HG02840 (cell line): ENCODE measurements around the gene PGGHG.
"Not testable (repeated sequence)": the region's sequence is repeated elsewhere in the genome, so short reads cannot be mapped to it uniquely, and the experiment has no call there.

Experiments used
- ATAC-seq: cut with Tn5 transposase; IDR thresholded peaks from one replicate; pipeline ENCODE4 v1.9.1; 2021; ENCODE audit warnings: mild to moderate bottlenecking, moderate library complexity, moderate number of reproducible peaks; ENCODE audit not compliant: unreplicated experiment, low FRiP score

PGGHG gene

DNA sequence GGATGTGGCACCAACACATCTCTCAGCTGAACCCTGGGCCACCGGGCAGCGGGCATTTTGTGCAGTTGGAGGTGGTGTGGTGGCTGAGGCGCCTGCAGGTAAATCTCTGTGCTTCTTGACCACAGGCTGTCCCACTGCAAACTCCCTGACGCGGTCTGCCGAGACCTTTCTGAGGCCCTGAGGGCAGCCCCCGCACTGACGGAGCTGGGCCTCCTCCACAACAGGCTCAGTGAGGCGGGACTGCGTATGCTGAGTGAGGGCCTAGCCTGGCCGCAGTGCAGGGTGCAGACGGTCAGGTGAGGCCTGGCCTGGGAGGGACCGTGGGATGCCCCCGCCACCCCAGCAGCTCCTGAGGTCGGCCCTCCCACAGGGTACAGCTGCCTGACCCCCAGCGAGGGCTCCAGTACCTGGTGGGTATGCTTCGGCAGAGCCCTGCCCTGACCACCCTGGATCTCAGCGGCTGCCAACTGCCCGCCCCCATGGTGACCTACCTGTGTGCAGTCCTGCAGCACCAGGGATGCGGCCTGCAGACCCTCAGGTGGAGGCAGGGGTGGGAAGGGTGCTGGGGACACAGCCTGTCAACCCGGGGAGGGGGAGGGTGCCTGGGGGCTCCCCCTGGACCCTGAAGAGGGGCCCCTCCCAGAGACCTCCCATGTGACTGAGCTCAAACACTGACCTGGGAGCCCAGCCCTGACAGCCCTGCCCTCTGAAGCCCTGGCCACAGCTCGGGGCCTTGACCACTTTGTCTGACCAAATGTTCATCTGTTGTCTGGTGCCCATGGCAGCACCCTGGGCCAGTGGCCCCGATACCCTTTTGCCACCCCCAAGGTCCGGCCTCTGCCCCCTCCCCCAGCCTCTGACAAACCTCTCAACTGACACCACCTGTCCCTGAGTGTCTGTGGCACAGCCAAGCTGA, 4.6 kb upstream of the PGGHG start:
- ATAC-seq = no peak

DNA sequence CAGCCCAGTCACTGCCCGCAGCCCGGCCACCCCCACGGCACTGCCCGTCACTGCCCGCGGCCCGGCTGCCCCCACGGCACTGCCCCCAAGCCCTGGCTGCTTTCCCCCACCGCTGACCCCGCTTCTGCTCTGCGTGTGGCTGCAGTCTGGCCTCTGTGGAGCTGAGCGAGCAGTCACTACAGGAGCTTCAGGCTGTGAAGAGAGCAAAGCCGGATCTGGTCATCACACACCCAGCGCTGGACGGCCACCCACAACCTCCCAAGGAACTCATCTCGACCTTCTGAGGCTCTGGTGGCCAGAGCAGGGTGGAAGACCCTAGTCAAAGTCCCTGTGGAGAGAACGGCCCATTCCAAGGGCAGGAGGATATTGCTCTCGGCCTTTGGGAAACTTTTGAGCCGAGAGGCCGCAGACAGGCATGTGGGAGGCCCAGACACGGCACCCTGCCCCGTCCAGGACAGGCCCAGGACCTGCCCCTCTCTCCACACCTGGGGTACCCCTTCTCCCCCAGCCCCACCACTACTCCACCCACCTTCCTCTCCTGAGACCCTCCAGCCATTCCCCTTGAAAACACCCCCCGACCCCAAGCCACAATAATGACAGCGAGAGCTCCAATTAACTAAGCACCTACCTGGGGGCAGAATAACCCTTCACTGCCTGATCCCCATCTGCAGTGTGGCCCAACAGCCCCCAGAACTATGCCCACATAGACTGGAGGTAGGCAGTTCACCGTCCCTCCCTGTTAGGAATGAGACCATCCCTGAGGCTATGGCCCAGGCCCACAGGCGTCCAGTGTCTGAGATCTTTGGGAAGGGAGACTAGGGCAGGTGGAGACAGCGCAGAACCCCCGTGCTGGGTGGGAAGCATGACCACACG, 3.7 kb upstream of the PGGHG start:
- ATAC-seq = no peak

DNA sequence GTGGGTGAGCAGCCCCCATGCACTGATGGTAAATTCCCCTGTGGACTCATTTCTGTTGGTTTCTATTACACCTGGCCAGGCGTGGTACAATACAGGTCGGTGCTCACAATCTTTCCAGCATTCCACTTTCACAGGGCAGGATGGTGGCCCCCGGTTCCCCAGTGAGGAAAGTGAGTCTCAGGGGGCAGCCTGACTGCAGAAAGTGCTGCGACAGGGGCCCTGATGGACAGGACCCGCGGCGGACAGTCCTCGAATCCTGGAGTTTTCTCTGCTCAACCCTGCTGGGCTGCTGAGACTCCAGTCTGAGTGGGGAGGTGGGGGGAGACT, 3.1 kb upstream of the PGGHG start:
- no peak for ATAC-seq

DNA sequence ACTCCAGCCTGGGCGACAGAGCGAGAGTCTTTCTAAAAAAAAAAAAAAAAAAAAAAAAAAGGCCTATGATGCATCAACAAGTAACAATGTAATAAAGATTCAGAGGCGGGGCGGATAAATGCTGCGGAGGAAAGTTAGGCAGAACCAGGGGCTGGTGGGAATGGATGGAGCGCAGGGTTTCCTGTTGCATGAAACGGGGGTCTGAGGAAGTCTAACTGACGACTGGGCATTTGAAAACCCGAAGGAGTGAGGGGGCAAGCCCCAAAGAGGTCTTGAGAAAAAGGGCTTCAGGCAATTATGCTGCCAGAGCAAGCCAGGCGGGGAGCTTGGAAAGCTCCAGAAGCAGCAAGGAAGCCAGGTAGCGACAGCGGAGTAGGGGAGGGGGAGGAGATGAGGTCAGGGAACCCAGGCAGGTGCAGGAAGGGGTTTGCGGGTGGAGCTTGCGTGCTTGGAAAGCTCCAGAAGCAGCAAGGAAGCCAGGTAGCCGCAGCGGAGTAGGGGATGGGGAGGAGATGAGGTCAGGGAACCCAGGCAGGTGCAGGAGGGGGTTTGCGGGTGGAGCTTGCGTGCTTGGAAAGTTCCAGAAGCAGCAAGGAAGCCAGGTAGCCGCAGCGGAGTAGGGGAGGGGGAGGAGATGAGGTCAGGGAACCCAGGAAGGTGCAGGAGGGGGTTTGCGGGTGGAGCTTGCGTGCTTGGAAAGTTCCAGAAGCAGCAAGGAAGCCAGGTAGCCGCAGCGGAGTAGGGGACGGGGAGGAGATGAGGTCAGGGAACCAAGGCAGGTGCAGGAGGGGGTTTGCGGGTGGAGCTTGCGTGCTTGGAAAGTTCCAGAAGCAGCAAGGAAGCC, 1.7 kb upstream of the PGGHG start:
- ATAC-seq = not testable (repeated sequence)

DNA sequence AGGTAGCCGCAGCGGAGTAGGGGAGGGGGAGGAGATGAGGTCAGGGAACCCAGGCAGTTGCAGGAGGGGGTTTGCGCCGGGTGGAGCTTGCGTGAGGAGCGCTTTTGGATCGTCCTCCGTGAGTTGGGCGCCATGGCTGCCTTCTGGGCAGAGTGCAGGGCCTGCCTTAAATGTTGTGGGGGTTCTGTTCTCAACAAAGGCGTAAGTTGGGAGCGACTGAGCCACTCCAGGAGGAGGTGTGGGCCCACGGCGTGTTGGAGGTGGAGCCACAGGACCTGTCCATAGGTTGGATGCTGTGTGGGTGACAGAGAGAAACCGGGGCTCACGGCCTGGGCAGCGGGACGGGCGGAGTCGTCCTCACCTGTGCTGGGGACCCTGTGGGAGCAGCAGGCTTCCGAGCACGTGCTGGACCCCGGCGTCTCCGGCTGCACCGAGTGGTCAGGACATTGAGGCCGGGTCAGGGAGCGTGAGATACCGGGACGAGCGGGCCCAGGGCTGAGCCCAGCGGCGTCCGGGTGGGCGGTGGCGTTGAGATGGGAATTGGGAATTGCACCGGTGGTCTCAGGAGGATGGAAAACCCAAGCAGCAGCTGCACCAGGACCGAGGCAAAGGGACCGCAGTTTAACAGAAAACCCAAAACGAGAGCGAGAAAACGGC, 977 bp upstream of the PGGHG start:
- no peak for ATAC-seq

DNA sequence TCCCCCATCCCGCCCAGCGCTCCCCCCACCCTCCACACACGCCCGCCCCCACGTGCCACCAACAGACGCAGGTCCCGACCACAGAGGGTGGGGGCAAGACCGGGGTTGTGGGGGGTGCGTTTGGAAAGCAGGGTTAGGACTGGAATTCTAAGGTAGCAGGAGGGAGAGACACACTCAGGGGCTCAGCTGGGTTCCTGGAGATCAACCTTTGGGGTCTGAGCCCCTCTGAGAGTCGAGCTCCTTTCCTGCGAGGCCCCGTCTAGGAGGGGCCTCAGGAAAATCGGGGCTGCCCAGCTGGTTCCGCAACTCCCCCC, 429 bp downstream of the PGGHG start:
- ATAC-seq = no peak

DNA sequence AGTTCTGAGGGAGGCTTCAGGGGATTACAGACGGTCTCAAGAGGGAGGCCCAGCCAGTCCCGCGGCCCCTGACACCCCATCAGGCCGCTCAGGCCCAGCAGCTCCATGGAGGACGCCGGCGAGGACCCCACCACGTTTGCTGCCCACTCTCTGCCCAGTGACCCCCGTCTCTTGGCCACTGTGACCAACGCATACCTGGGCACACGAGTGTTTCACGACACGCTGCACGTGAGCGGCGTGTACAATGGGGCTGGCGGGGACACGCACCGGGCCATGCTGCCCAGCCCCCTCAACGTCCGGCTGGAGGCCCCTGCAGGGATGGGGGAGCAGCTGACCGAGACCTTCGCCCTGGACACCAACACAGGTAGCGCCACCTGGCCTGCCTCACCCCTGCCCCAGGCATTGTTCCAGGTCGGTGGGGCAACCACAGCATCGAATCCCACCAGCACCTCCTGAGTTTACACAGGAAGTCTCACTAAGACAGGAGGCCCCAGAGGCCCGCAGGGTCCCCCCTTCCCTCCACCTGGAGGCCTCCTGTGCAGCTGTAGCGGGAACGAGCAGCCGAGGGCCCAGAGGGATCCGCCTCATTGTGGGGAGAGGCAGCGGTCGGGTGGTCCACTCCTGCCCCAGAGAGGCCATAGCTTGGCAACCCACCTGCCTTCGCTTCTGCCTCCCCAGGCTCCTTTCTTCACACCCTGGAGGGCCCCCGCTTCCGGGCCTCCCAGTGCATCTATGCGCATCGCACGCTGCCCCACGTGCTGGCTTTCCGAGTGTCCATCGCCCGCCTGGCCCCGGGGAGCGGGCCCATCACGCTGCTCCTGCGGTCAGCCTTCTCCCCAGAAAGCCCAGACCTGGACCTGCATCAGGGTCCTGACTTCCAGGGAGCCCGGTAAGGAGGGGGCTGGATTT, 1.0 kb downstream of the PGGHG start:
- no peak for ATAC-seq

DNA sequence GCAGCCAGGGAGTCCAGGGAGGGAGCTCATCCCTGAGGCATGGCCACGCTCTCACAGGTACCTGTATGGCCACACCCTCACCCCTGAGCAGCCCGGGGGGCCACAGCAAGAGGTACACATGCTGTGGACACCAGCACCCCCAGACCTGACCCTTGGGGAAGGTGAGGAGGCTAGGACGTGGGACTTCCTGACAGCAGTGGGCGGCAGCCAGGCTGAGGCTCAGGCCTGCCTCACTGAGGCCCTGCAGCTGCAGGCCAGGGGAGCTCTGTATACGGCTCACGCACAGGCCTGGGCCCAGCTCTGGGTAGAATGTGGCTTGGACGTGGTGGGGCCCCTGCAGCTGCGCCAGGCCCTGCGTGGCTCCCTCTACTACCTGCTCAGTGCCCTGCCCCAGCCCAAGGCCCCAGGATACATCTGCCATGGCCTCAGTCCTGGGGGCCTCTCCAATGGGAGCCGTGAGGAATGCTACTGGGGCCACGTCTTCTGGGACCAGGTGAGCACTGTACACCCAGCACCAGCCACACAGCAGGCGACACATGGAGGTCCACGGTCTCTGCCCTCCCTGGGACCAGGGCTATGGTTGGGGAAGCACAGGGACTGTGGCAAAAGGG, 1.8 kb downstream of the PGGHG start:
- no peak for ATAC-seq

DNA sequence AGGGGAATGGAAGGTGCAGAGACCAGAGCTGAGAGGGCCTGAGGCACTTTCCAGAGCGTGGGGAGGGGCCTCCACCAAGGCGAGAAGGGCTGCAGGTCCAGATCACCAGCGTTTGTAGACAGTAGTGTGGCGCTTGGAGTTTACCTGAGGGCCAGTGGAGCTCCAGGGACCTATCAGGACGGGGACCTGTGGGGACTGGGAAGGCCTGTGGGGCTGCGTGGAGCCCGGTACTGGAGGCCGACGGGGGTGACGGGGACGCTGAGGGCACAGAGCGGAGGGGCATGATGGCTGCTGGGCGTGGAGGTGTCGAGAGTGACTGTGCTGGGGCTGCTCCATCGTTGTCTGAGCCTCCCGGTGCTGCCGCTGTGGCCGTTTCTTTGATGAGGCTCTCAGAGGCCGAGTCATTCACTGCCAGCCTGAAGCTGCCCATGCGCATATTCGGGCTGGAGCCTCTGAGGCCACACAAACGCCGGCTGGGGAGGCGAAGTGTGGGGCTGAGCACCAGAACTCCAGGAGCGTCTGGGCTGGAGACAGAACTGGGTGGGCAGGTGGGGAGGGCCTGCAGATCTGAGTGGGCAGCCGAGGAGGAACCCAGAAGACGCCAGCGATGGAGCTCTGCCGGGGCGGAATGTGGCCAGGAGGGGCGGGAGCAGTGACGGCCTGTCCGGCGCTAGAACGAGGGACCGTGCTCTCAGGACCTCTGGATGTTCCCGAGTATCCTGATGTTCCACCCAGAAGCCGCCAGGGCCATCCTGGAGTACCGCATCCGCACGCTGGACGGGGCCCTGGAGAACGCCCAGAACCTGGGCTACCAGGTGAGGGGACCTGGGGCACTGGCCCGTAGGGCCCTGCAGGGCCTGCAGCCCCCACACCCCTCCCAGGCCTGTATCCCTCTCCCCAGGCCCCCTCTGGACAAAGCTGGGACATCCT, 2.6 kb downstream of the PGGHG start:
- no peak for ATAC-seq

DNA sequence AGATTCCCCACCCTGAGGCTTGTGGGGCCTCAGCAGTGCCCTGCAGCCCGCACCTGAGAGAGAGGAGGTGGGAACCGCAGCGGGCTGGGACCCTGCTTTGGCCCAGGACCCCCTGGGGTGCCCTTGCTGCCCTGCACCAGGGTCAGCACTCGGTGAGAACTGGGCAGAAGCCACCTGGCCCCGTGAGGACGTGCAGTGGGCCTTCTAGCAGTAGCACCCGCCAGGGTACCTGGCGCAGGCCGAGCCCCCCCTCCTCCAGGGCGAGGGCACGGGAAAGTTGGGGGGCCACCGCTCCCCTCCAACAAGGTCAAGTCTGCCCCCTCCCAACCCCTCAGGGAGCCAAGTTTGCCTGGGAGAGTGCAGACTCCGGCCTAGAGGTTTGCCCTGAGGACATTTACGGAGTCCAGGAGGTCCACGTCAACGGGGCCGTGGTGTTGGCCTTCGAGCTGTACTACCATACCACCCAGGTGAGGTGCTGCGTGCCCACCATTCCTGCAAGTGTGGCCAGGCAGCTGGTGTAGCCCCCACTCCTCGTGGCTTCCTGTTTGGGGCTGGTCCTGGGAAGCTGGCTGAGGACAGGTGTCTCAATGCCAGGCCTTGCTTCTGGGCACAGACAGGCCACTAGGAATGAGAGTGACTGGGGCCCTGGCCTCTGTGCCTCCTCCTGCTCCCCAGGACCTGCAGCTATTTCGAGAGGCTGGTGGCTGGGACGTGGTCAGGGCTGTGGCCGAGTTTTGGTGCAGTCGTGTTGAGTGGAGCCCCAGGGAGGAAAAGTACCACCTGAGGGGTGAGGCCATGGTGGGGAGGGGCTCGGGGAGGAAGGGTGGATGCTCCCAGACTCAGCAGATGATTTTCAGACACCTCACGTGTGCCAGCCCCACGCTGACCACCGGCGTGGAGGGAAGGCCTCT, 3.5 kb downstream of the PGGHG start:
- no peak for ATAC-seq

DNA sequence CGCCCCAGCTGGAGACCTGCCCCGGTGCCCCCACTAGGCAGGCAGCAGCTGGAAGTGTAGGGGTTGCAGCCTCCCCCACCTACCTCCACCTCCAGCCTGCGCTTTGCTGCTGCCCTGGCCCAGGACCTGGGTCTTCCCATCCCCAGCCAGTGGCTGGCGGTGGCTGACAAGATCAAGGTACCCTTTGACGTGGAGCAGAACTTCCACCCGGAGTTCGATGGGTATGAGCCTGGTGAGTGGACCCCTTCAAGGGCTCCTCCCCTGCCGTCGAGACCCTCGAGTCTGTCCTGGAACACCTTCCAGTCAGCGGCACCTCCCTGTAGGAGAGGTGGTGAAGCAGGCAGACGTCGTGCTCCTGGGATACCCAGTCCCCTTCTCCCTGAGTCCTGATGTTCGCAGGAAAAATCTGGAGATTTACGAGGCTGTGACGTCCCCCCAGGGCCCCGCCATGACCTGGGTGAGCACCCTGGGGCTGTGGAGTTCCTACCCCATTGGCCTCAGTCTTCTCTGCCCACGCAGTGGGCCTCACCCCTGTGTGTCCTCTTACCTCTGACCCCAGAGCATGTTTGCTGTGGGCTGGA, 4.4 kb downstream of the PGGHG start:
- ATAC-seq = no peak

DNA sequence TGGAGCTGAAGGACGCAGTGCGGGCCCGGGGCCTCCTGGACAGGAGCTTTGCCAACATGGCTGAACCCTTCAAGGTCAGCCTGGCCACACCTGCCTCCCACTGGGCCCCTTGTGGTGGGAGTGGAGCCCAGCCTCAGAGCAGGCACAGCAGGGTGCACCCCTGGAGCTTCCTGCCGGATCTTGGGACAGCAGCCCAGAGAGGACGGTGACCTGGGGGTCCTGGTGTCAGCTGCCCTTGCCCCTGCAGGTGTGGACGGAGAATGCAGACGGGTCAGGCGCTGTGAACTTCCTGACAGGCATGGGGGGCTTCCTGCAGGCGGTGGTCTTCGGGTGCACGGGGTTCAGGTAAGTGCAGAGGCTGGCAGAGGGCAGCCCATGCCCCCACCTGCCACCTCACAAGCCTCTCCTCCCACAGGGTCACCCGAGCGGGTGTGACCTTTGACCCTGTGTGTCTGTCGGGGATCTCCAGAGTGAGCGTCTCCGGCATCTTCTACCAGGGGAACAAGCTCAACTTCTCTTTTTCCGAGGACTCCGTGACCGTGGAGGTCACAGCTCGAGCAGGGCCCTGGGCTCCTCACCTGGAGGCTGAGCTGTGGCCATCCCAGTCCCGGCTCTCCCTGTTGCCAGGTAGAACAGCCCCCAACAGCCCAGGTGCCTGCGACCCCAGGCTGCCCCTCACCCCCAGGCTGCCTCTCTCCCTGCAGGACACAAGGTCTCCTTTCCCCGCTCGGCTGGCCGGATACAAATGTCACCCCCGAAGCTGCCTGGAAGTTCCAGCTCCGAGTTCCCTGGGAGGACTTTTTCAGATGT, 5.1 kb downstream of the PGGHG start:
- ATAC-seq = no peak

DNA sequence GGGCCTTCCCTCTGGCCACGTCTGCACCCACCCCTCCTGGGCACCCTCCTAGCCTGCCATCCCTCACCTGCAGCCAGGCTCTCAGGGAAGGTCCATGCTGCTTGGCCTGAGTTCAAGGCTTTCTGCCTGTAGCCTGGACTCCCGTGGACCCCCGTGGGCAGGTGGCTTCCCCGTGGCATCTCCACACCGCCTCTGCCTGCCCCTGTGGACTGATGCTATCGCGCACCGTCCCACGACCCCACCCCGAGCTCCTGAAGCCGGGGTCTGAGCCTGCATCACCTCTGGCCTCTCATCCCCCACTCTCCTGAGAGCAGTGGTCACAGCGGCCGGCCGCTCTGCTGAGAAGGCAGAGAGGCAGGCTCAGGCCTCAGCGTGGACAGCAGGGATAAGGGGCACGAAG, 5.9 kb downstream of the PGGHG start:
- no peak for ATAC-seq

DNA sequence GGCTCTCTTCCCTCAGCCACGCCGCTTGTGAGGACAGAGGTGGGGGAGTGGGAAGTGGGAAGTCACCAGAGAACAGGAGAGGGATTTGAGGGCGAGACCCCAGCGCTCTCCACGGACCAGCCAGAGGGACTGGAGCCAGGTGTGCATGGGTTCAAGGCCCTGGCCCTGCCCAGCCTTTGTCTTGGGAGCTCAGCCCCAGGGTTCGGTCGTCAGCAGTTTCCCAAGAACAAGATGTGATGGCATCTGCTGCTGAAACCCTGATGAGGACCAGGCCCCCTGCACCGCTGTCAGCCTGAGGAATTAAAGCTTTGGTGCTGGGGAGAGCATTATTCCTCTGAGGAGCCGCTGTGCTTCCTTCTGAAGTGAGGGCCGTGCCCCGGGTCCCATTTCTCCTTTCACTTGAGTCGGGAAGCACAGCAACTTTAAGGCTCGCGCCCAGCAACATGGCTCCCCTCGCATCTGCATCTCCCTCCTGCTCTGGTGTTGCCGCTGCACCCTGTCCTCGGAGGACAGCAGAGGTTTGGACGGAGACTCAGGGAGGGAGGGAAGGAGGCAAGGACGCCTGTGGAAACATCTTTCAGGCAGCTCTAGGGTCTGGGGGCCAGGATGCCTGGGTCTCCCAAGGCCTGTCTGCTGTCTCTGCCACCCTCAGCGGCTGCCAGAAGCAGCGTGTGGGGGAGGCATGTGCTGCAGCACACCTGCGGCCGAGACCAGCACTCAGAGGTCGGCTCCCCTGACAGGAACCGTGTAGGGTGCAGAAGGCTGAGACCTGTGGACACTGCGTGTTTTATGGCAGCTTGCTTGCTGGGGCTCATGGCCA, 6.6 kb downstream of the PGGHG start:
- ATAC-seq = no peak
